ENCODE data around the gene LCORL. TPM values are rescaled to one million over a fixed set of nuclear protein-coding genes. Genes with fewer than 3 reads are reported as not detected.

Gene LCORL
- total and polyA plus RNA-seq, 2 experiments from 2014 or later, result 21.0 to 28.7 TPM

- Histone ChIP-seq H3K36me3 (ENCODE audit: insufficient read depth) (no peaks in the 10 kb centered on the region), H3K27me3 (ENCODE audit: insufficient read depth) (no peaks in the 10 kb centered on the region), H3K79me2 (replicated peaks; ENCODE audit: insufficient read depth) (no peaks in the 10 kb centered on the region), H3K4me3 (no peak overlapping the region), H3K4me2 (no peak overlapping the region), H4K20me1 (replicated peaks; ENCODE audit: insufficient read depth) (no peaks in the 10 kb centered on the region), H3K27ac (ENCODE audit: low read depth) (no peak overlapping the region), H2AFZ (no peak overlapping the region), H3F3A (replicated peaks; ENCODE audit: low read depth) (no peaks in the 10 kb centered on the region), H3K4me1 (ENCODE audit: insufficient read depth) (no peaks in the 10 kb centered on the region), H3K9me2 (ENCODE audit: insufficient read depth) (no peaks in the 10 kb centered on the region)
- Mint-ChIP-seq H3K4me1 (0 out of 3 replicates have a peak, but pooled peaks cover 3% of the 10 kb centered on the region), H3K4me3 (no peak overlapping the region), H3K9me3 (no peaks in the 10 kb centered on the region), H3K27me3 (ENCODE audit: insufficient read depth, low read depth, poor library complexity) (peaks cover 2% of the 10 kb centered on the region), H3K27ac (no peak overlapping the region), H3K36me3 (ENCODE audit: low read depth) (no peaks in the 10 kb centered on the region)
- no peak for DNase-seq (ENCODE audit: low spot score)
- no peak for ATAC-seq
- TF ChIP-seq ETS1 (IDR thresholded peaks at IDR 0.05) (no peak), STAT1 (IDR thresholded peaks at IDR 0.05; ENCODE audit: unreplicated experiment) (no peak), ZNF114 (CRISPR knock-in tag; IDR thresholded peaks at IDR 0.05) (no peak), EZH2 (IDR thresholded peaks at IDR 0.05; ENCODE audit: low read depth, unreplicated experiment) (no peak), CREB1 (CRISPR knock-in tag; IDR thresholded peaks at IDR 0.05; ENCODE audit: low read depth) (no peak), NANOG (IDR thresholded peaks at IDR 0.05; ENCODE audit: borderline replicate concordance) (no peak), ZNF331 (CRISPR knock-in tag; IDR thresholded peaks at IDR 0.05; ENCODE audit: low read depth) (no peak), EZH2phosphoT487 (IDR thresholded peaks at IDR 0.05; ENCODE audit: unreplicated experiment) (no peak), CTCF (conservative IDR thresholded peaks at IDR 0.05; ENCODE audit: low read depth in 2 of 2) (no peak), POLR2AphosphoS5 (IDR thresholded peaks at IDR 0.05; ENCODE audit: low read depth) (no peak), REST (IDR thresholded peaks at IDR 0.05; ENCODE audit: unreplicated experiment) (no peak), JUNB (IDR thresholded peaks at IDR 0.05; ENCODE audit: unreplicated experiment) (no peak), ZNF462 (CRISPR knock-in tag; IDR thresholded peaks at IDR 0.05) (no peak)
These were observed 126.1 kb downstream of the LCORL start for GRCh38 chr4:17895481-17895880.
